ENCODE results near the gene MGLL. TPM values are rescaled to one million over a fixed set of nuclear protein-coding genes. Genes with fewer than 3 reads are reported as not detected.
A peak's percentile ranks its signal among the peaks of the same experiment; 100 is the strongest.

Gene MGLL
- total and polyA plus RNA-seq, 8 donors, result 10.5 to 118 (median 37.9) TPM

DNA sequence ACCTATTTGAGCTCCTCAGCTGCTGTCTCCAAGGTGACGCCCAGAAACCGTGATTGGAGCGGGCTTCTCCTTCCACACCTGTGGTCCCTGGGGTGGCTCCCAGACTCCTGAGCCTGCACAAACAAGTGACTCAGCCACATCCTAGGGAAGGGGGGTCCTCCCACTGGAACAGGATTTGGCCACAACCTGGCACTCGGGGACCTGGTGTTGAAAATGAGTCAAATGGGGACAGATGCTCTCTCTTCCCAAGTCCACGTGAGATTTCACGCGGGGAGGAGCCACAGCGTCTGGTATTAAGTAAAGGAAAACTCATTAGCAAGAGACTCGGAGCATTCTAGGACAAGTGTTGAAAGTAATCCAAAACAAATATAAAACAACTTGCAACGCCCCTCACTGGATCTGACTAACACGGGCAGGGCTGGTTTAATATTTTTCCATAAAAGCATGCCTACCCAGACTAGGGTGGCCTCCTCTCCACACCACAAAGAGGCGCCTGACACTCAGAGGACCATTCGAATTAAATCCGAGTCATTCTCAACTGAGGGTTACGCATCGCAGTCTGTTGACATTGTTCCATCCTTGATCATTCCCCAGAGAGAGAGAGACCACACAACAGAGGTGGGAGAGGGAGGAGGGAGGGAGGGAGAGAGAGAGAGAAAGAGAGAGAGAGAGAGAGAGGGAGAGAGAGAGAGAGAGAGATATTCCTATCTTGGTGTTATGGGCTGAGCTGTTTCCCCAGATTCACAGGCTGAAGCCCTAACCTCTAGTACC, 74.4 kb downstream of the MGLL start:
- no peaks in the 10 kb centered on the region for H3K27me3 ChIP-seq
- TF ChIP-seq, protein P1, sequence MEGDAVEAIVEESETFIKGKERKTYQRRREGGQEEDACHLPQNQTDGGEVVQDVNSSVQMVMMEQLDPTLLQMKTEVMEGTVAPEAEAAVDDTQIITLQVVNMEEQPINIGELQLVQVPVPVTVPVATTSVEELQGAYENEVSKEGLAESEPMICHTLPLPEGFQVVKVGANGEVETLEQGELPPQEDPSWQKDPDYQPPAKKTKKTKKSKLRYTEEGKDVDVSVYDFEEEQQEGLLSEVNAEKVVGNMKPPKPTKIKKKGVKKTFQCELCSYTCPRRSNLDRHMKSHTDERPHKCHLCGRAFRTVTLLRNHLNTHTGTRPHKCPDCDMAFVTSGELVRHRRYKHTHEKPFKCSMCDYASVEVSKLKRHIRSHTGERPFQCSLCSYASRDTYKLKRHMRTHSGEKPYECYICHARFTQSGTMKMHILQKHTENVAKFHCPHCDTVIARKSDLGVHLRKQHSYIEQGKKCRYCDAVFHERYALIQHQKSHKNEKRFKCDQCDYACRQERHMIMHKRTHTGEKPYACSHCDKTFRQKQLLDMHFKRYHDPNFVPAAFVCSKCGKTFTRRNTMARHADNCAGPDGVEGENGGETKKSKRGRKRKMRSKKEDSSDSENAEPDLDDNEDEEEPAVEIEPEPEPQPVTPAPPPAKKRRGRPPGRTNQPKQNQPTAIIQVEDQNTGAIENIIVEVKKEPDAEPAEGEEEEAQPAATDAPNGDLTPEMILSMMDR (IDR thresholded peaks at IDR 0.05), result peak in 3 of 7 experiments; percentile 26 to 44 (median 29)
- TF ChIP-seq EP300 (IDR thresholded peaks at IDR 0.05), result no peak
- TF ChIP-seq POLR2AphosphoS5 (IDR thresholded peaks at IDR 0.05), result peak; percentile 3 to 77 (median 53)
- no peak for TF ChIP-seq POLR2A (IDR thresholded peaks at IDR 0.05)
- no peaks in the 10 kb centered on the region for H3K36me3 ChIP-seq
- no peaks in the 10 kb centered on the region for H3K9me3 ChIP-seq
- peak overlapping the region; percentile 73 to 82 (median 80) for H3K27ac ChIP-seq
- DNase-seq, result peak; percentile 77 to 78
- H3K4me1 ChIP-seq, result peaks cover 34 to 83% (median 53%) of the 10 kb centered on the region in 4 donors
- H3K4me3 ChIP-seq, result no peak overlapping the region
- intact Hi-C loops (cut with DNase I; ENCODE audit: low total_unique reads), result no loop called here
- 15 to 33% (median 23%) methylated on average over 16 of the region's 16 CpGs for WGBS, 5 donors

DNA sequence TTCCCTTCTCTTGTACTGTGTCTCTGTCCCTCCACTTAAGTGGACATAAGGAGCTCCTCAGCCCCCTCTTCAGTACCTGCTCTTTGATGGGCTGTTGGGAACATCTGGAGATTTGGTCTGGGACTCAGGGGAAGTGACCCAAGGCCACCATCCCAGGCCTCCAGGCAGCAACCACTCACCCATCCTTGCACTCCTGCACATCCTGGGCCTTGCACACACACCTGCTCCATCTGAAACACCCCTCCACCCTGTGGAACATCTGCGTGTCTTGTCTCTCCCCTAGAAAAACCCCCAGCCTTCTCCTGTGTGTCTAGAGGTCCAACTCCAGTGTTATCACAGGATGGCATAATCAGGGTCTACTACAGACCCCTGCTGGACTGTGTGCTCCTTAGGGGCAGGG, 75.2 kb downstream of the MGLL start:
- intact Hi-C loops (cut with DNase I; ENCODE audit: low total_unique reads), result no loop called here
- Histone ChIP-seq H3K27me3 (no peaks in the 10 kb centered on the region), H3K36me3 (no peaks in the 10 kb centered on the region), H3K4me3 (no peak overlapping the region), H3K9me3 (no peaks in the 10 kb centered on the region), H3K27ac (peak overlapping the region; percentile 73 to 82 (median 80)), H3K4me1 (peaks cover 34 to 88% (median 53%) of the 10 kb centered on the region in 4 donors)
- DNase-seq, result no peak
- WGBS, 5 donors, result 80 to 100% (median 89%) methylated on average over 1 of the region's 1 CpG
- TF ChIP-seq POLR2AphosphoS5 (IDR thresholded peaks at IDR 0.05) (no peak), EP300 (IDR thresholded peaks at IDR 0.05) (no peak), POLR2A (IDR thresholded peaks at IDR 0.05) (no peak)
- TF ChIP-seq, protein P1 (IDR thresholded peaks at IDR 0.05), result no peak

DNA sequence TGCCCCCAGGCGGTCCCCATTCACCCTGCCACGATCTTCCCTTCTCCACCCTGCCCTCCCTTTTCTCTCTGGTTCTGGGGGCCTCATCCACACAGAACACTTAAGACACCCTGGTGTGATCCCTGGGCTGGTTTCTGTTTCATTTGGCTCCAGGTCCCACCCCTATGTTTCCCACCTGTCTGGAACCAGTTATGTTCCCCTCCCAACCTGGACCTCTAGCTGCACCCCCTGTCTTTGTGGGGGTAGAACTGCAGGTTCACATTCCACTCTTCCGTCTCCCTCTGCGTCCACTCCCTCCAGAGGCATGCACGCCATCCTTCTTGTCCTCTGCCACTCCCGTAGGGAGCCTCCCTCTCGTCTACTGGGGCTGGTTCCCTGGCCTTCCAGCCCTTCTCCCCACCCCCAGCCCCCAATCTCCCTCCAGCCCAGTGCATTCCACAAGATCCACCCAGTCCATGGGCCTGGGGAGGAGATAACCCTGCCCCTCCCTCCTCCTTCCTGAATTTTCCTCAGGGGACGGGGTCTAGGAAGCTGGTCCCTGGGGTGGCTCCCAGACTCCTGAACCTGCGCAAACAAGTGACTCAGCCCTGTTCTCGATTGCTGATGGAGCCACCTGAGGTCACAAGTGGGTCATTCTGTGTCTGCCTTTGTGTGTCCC, 75.8 kb downstream of the MGLL start:
- Histone ChIP-seq H3K27ac (peak overlapping the region; percentile 73 to 82 (median 80)), H3K9me3 (no peaks in the 10 kb centered on the region), H3K4me3 (no peak overlapping the region), H3K27me3 (no peaks in the 10 kb centered on the region), H3K4me1 (peaks cover 34 to 88% (median 53%) of the 10 kb centered on the region in 4 donors), H3K36me3 (no peaks in the 10 kb centered on the region)
- TF ChIP-seq POLR2AphosphoS5 (IDR thresholded peaks at IDR 0.05), result peak in 2 of 3 donors; percentile 15 to 38
- TF ChIP-seq POLR2A (IDR thresholded peaks at IDR 0.05), result no peak
- TF ChIP-seq EP300 (IDR thresholded peaks at IDR 0.05), result no peak
- TF ChIP-seq, protein P1 (IDR thresholded peaks at IDR 0.05), result peak in 2 of 7 experiments; percentile 6 to 28
- peak in 1 of 2 donors; percentile 61 for DNase-seq
- 65 to 71% (median 69%) methylated on average over 10 of the region's 10 CpGs for WGBS, 5 donors
- intact Hi-C loops (cut with DNase I; ENCODE audit: low total_unique reads), result no loop called here

DNA sequence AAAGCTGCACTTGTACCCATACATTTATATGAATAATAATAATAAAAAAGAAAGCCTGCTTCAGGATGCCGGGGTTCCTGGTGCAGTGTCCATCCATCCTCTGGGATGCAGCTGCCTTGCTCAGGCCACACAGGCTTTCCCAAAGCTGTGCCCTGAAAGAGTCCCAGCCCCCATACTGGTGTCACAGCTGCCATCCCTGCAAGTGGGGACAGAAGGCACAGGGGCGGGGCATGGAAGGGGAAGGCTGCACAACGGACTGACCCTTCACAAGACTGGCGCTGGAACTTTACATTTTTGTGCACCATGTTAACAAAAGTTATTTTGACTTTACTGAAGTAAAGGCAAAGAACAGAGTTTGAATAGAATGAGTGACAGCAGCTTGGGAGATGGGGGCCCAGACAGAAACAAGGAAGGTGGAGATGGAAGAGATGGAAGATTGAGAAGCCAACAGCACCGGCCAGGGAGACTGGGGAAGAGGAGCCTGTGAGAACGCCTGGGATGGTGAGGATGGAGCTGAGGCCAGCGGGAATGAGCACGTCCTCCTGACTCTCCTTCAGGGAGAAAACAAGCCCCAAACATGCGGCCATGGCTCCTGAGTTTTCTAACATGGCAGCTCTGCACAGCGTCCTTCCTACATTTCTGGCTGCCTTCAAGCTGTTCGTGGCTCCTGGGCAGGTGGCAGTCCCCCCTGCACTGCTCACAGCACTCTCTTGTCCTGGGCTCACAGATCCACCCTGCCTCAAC, 76.5 kb downstream of the MGLL start:
- whole genome bisulfite sequencing, 5 donors, result 88 to 94% (median 93%) methylated on average over 11 of the region's 11 CpGs
- no peak for DNase-seq
- intact Hi-C loops (cut with DNase I; ENCODE audit: low total_unique reads), result no loop called here
- Histone ChIP-seq H3K9me3 (no peaks in the 10 kb centered on the region), H3K27ac (peak overlapping the region; percentile 73 to 82 (median 80)), H3K4me1 (peaks cover 34 to 82% (median 51%) of the 10 kb centered on the region in 4 donors), H3K4me3 (no peak overlapping the region), H3K27me3 (no peaks in the 10 kb centered on the region), H3K36me3 (no peaks in the 10 kb centered on the region)
- TF ChIP-seq POLR2AphosphoS5 (IDR thresholded peaks at IDR 0.05), result no peak
